ENCODE data around the gene PLK3. TPM values are rescaled to one million over a fixed set of nuclear protein-coding genes. Genes with fewer than 3 reads are reported as not detected.

The PLK3 gene
- total and polyA plus RNA-seq, 2 experiments from 2014 or later = 28.5 to 29.8 TPM

GRCh38 chr1:44784094-44785028, 15.8 kb upstream of the PLK3 start:
- peaks cover 3% of the 10 kb centered on the region; the same call in 1 of the 2 replicates for H3K79me2 ChIP-seq (ENCODE audit: insufficient read depth)
- in situ Hi-C loops (cut with MboI) = no loop called here
- peak overlapping the region; percentile 59 for H3K4me3 ChIP-seq
- 14 to 17% methylated on average over 45 to 51 of the region's 71 CpGs for WGBS, 2 experiments (ENCODE audit: low coverage in 1 of 2, low lambda C conversion rate in 2 of 2, missing lambda C conversion rate in 2 of 2)
- peaks cover 17% of the 10 kb centered on the region; the same call in 1 of the 2 replicates for H3K36me3 ChIP-seq (ENCODE audit: low read depth)
- peak; percentile 39 for DNase-seq
- no peaks in the 10 kb centered on the region for H3K9me3 ChIP-seq (ENCODE audit: low read depth)
- H3F3A ChIP-seq (ENCODE audit: insufficient read depth) = peaks cover 34% of the 10 kb centered on the region
- H3K4me1 ChIP-seq (ENCODE audit: insufficient read depth) = no peaks in the 10 kb centered on the region
- peak overlapping the region; percentile 67 for H2AFZ ChIP-seq
- no peaks in the 10 kb centered on the region for H3K9me2 ChIP-seq (ENCODE audit: insufficient read depth)
- TF ChIP-seq EZH2 (IDR thresholded peaks at IDR 0.05; ENCODE audit: insufficient read depth, poor library complexity, severe bottlenecking) = no peak
- TF ChIP-seq EZH2phosphoT487 (IDR thresholded peaks at IDR 0.05; ENCODE audit: insufficient read depth, low read depth) = no peak
- no peak overlapping the region for H3K27ac ChIP-seq
- H3K27me3 ChIP-seq (replicated peaks; ENCODE audit: insufficient read depth) = no peaks in the 10 kb centered on the region
- H3K9ac ChIP-seq = peak overlapping the region; percentile 60
- H3K4me2 ChIP-seq (ENCODE audit: unreplicated experiment) = peak overlapping the region; percentile 58
- H4K20me1 ChIP-seq (ENCODE audit: insufficient read depth) = no peaks in the 10 kb centered on the region

GRCh38 chr1:44785029-44785380, 15.2 kb upstream of the PLK3 start:
- WGBS, 2 experiments (ENCODE audit: low coverage in 1 of 2, low lambda C conversion rate in 2 of 2, missing lambda C conversion rate in 2 of 2) = 84 to 89% methylated on average over 6 of the region's 6 CpGs
- no peak overlapping the region for H3K4me3 ChIP-seq
- no peaks in the 10 kb centered on the region for H3K4me1 ChIP-seq (ENCODE audit: insufficient read depth)
- no peaks in the 10 kb centered on the region for H3K27me3 ChIP-seq (replicated peaks; ENCODE audit: insufficient read depth)
- H3K79me2 ChIP-seq (ENCODE audit: insufficient read depth) = no peaks in the 10 kb centered on the region
- H3K9ac ChIP-seq = no peak overlapping the region
- in situ Hi-C loops (cut with MboI) = no loop called here
- H3K36me3 ChIP-seq (ENCODE audit: low read depth) = peaks cover 11% of the 10 kb centered on the region; the same call in 1 of the 2 replicates
- H4K20me1 ChIP-seq (ENCODE audit: insufficient read depth) = no peaks in the 10 kb centered on the region
- no peaks in the 10 kb centered on the region for H3K9me2 ChIP-seq (ENCODE audit: insufficient read depth)
- no peak for TF ChIP-seq EZH2phosphoT487 (IDR thresholded peaks at IDR 0.05; ENCODE audit: insufficient read depth, low read depth)
- TF ChIP-seq EZH2 (IDR thresholded peaks at IDR 0.05; ENCODE audit: insufficient read depth, poor library complexity, severe bottlenecking) = no peak
- no peak for DNase-seq
- H3K4me2 ChIP-seq (ENCODE audit: unreplicated experiment) = no peak overlapping the region
- H3K9me3 ChIP-seq (ENCODE audit: low read depth) = no peaks in the 10 kb centered on the region
- peaks cover 30% of the 10 kb centered on the region for H3F3A ChIP-seq (ENCODE audit: insufficient read depth)
- H2AFZ ChIP-seq = no peak overlapping the region
- no peak overlapping the region for H3K27ac ChIP-seq

GRCh38 chr1:44785501-44786137, 14.6 kb upstream of the PLK3 start:
- H3K27ac ChIP-seq = no peak overlapping the region
- H3F3A ChIP-seq (ENCODE audit: insufficient read depth) = peaks cover 24% of the 10 kb centered on the region
- peak overlapping the region; percentile 67 for H3K4me2 ChIP-seq (ENCODE audit: unreplicated experiment)
- WGBS, 2 experiments (ENCODE audit: low coverage in 1 of 2, low lambda C conversion rate in 2 of 2, missing lambda C conversion rate in 2 of 2) = 51 to 55% methylated on average over 11 of the region's 11 CpGs
- H4K20me1 ChIP-seq (ENCODE audit: insufficient read depth) = no peaks in the 10 kb centered on the region
- H3K9me2 ChIP-seq (ENCODE audit: insufficient read depth) = no peaks in the 10 kb centered on the region
- TF ChIP-seq EZH2 (IDR thresholded peaks at IDR 0.05; ENCODE audit: insufficient read depth, poor library complexity, severe bottlenecking) (no peak), EZH2phosphoT487 (IDR thresholded peaks at IDR 0.05; ENCODE audit: insufficient read depth, low read depth) (no peak)
- no peaks in the 10 kb centered on the region for H3K79me2 ChIP-seq (ENCODE audit: insufficient read depth)
- H2AFZ ChIP-seq = peak overlapping the region; percentile 78; the same call in 1 of the 2 replicates
- H3K9me3 ChIP-seq (ENCODE audit: low read depth) = no peaks in the 10 kb centered on the region
- DNase-seq = no peak
- in situ Hi-C loops (cut with MboI) = no loop called here
- H3K4me1 ChIP-seq (ENCODE audit: insufficient read depth) = no peaks in the 10 kb centered on the region
- no peaks in the 10 kb centered on the region for H3K27me3 ChIP-seq (replicated peaks; ENCODE audit: insufficient read depth)
- H3K9ac ChIP-seq = peak overlapping the region; percentile 63
- H3K4me3 ChIP-seq = peak overlapping the region; percentile 67
- H3K36me3 ChIP-seq (ENCODE audit: low read depth) = peaks cover 8% of the 10 kb centered on the region; the same call in 1 of the 2 replicates

- in situ Hi-C loops (cut with MboI) = no loop called here
Measured at GRCh38 chr1:44786138-44786840, 13.9 kb upstream of the PLK3 start.

More at GRCh38 chr1:44786138-44786840, 13.9 kb upstream of the PLK3 start:
- Histone ChIP-seq H3K9me3 (ENCODE audit: low read depth) (no peaks in the 10 kb centered on the region), H3K9ac (peak overlapping the region; percentile 63), H3F3A (ENCODE audit: insufficient read depth) (peaks cover 18% of the 10 kb centered on the region), H3K36me3 (ENCODE audit: low read depth) (peaks cover 2% of the 10 kb centered on the region; the same call in 1 of the 2 replicates), H2AFZ (peak overlapping the region; percentile 78), H4K20me1 (ENCODE audit: insufficient read depth) (no peaks in the 10 kb centered on the region), H3K4me3 (peak overlapping the region; percentile 67), H3K27me3 (replicated peaks; ENCODE audit: insufficient read depth) (no peaks in the 10 kb centered on the region), H3K4me2 (ENCODE audit: unreplicated experiment) (peak overlapping the region; percentile 67), H3K79me2 (ENCODE audit: insufficient read depth) (no peaks in the 10 kb centered on the region), H3K27ac (no peak overlapping the region), H3K9me2 (ENCODE audit: insufficient read depth) (no peaks in the 10 kb centered on the region), H3K4me1 (ENCODE audit: insufficient read depth) (no peaks in the 10 kb centered on the region)
- 8 to 9% methylated on average over 44 to 46 of the region's 49 CpGs for WGBS, 2 experiments (ENCODE audit: low coverage in 1 of 2, low lambda C conversion rate in 2 of 2, missing lambda C conversion rate in 2 of 2)
- DNase-seq = peak; percentile 79
- TF ChIP-seq EZH2phosphoT487 (IDR thresholded peaks at IDR 0.05; ENCODE audit: insufficient read depth, low read depth) = no peak
